K562 (cell line): ENCODE results near the gene LBR. TPM values are rescaled to one million over a fixed set of nuclear protein-coding genes. Genes with fewer than 3 reads are reported as not detected.

ENCODE experiments used
- BHLHE40 ChIP-seq: IDR thresholded peaks from 2 replicates; pipeline ENCODE4 v1.6.1; 2011; ENCODE audit warnings: low read length, improper control_type of control experiment
- CREM ChIP-seq: IDR thresholded peaks from 2 replicates; pipeline ENCODE4 v1.6.1; 2014; ENCODE audit warnings: antibody characterized with exemption, low read depth
- DDX20 ChIP-seq: fragments of 450-650 bp; IDR thresholded peaks from 2 replicates; pipeline ENCODE4 v1.6.1; 2016; ENCODE audit warnings: missing genetic modification characterization, low read depth, mild to moderate bottlenecking, missing compliant biosample characterization, moderate library complexity
- ELF1 ChIP-seq: fragments of 200-800 bp; sonication (Bioruptor generic); IDR thresholded peaks from 2 replicates; pipeline ENCODE4 v1.6.1; 2016; ENCODE audit warnings: missing genetic modification characterization, missing compliant biosample characterization
- FIP1L1 ChIP-seq: fragments of 200-400 bp; formaldehyde crosslinking; IDR thresholded peaks from 2 replicates; pipeline ENCODE4 v1.6.1; 2018; ENCODE audit warnings: mild to moderate bottlenecking, low read depth, low read length; ENCODE audit not compliant: poor library complexity, severe bottlenecking
- KAT8 ChIP-seq: fragments of 450-650 bp; IDR thresholded peaks from 2 replicates; pipeline ENCODE4 v1.6.1; 2016; ENCODE audit warnings: low read depth, mild to moderate bottlenecking
- NBN ChIP-seq: fragments of 450-650 bp; IDR thresholded peaks from 2 replicates; pipeline ENCODE4 v1.6.1; 2016; ENCODE audit warnings: low read depth, mild to moderate bottlenecking
- NR0B1 ChIP-seq: fragments of 450-650 bp; IDR thresholded peaks from one replicate; pipeline ENCODE4 v1.6.1; 2018; ENCODE audit warnings: mild to moderate bottlenecking, moderate library complexity; ENCODE audit not compliant: partially characterized antibody
- PBX2 ChIP-seq, 2 experiments: IDR thresholded peaks in 1 of 2; conservative IDR thresholded peaks in 1 of 2; 2 replicates each; pipeline ENCODE4 v1.6.1; 2016; ENCODE audit warnings: low read depth in 2 of 2, mild to moderate bottlenecking in 1 of 2, missing compliant biosample characterization in 1 of 2, missing genetic modification characterization in 1 of 2, moderate library complexity in 1 of 2
- PCBP2 ChIP-seq: fragments of 200-400 bp; formaldehyde crosslinking; IDR thresholded peaks from 2 replicates; pipeline ENCODE4 v1.6.1; 2018; ENCODE audit warnings: low read length, low read depth, mild to moderate bottlenecking, moderate library complexity; ENCODE audit not compliant: poor library complexity, severe bottlenecking
- POU5F1 ChIP-seq: fragments of 150-350 bp; IDR thresholded peaks from 2 replicates; pipeline ENCODE4 v1.6.1; 2014; ENCODE audit warnings: borderline replicate concordance, low read length, low read depth, mild to moderate bottlenecking; ENCODE audit not compliant: partially characterized antibody
- RBM15 ChIP-seq: fragments of 200-400 bp; formaldehyde crosslinking; IDR thresholded peaks from 2 replicates; pipeline ENCODE4 v1.6.1; 2018; ENCODE audit warnings: mild to moderate bottlenecking, low read length, moderate library complexity; ENCODE audit not compliant: insufficient read depth
- RBM22 ChIP-seq: fragments of 200-400 bp; formaldehyde crosslinking; IDR thresholded peaks from 2 replicates; pipeline ENCODE4 v1.6.1; 2018; ENCODE audit warnings: low read length, low read depth; ENCODE audit not compliant: poor library complexity, severe bottlenecking
- RCOR1 ChIP-seq, 2 experiments: IDR thresholded peaks; 2 replicates each; pipeline ENCODE4 v1.6.1; 2012; ENCODE audit warnings: low read depth in 2 of 2, low read length in 2 of 2, borderline replicate concordance in 1 of 2, improper control_type of control experiment in 1 of 2
- SNAPC5 ChIP-seq: fragments of 250-450 bp; sonication (Bioruptor Pico); IDR thresholded peaks from 2 replicates; pipeline ENCODE4 v1.8.0; 2021; ENCODE audit warnings: moderate library complexity, mild to moderate bottlenecking, inconsistent platforms
- TCF15 ChIP-seq: fragments of 250-450 bp; sonication (Bioruptor Pico); IDR thresholded peaks from 2 replicates; pipeline ENCODE4 v1.8.0; 2022; ENCODE audit warnings: moderate library complexity, mild to moderate bottlenecking, inconsistent platforms
- ZFX ChIP-seq: sonication (generic); formaldehyde crosslinking; IDR thresholded peaks from 2 replicates; pipeline ENCODE4 v1.8.0; 2022; ENCODE audit warnings: mild to moderate bottlenecking, missing genetic modification reagents, moderate library complexity
- ZNF274 ChIP-seq: IDR thresholded peaks from 2 replicates; pipeline ENCODE4 v1.6.1; 2011; ENCODE audit warnings: low read depth, mild to moderate bottlenecking, low read length, moderate library complexity, borderline replicate concordance
- ZNF354B ChIP-seq: fragments of 250-450 bp; sonication (Bioruptor Pico); IDR thresholded peaks from 2 replicates; pipeline ENCODE4 v1.4.0; 2020
- ZNF655 ChIP-seq: fragments of 250-450 bp; sonication (Bioruptor Pico); IDR thresholded peaks from 2 replicates; pipeline ENCODE4 v1.5.0; 2021
- polyA plus RNA-seq, 8 experiments: library from polyadenylated mRNA; depleted of rRNA in 4 of 8; stranded (reverse) in 5 of 8; unstranded in 3 of 8; fragments of >200 nt; fragmentation: Nextera tagmentation in 2 of 8; fragmentation: Illumina TruSeq in 1 of 8; extraction: Ambion mirVana in 2 of 8; extraction: Trizol in 1 of 8; gene quantifications; 2 replicates each; pipeline versions ENCODE4 v1.2.1 to v1.2.3, GENCODE V29; 2011 to 2014; ENCODE audit warnings: inconsistent platforms in 1 of 8, missing spikeins in 1 of 8
- total RNA-seq, 7 experiments: library from RNA; depleted of rRNA in 6 of 7; stranded (reverse); fragments of >200 nt in 6 of 7; fragmentation: Illumina TruSeq in 2 of 7; extraction: Trizol in 2 of 7; gene quantifications; 2 replicates each; pipeline versions ENCODE4 v1.2.1 to v1.2.3, GENCODE V29; 2011 to 2021; ENCODE audit warnings: low replicate concordance in 1 of 7

Gene LBR
- total and polyA plus RNA-seq, 9 of the 15 experiments (the other 6 are each of a cell fraction or from before 2014, with no cell fraction given): 102 to 229 (median 197) TPM

GRCh38 chr1:225474986-225475820 lies 47.4 kb upstream of the LBR start (continued):
- TF ChIP-seq NR0B1: no peak
- peak; percentile 93 for TF ChIP-seq FIP1L1
- TF ChIP-seq ZNF655 (CRISPR knock-in tag): no peak
- TF ChIP-seq PCBP2: no peak
- TF ChIP-seq ELF1: no peak
- no peak for TF ChIP-seq NBN
- no peak for TF ChIP-seq KAT8
- peak in 1 of 2 experiments; percentile 62; a peak in 1 of 4 replicates for TF ChIP-seq RCOR1 (IDR thresholded peaks at IDR 0.05; ENCODE audit: borderline replicate concordance in 1 of 2, low read depth in 2 of 2, low read length in 2 of 2)
- TF ChIP-seq BHLHE40: peak; percentile 62; the same call in 1 of the 2 replicates
- no peak for TF ChIP-seq RBM22
- TF ChIP-seq POU5F1: no peak
- TF ChIP-seq ZNF274: peak; percentile 56; the same call in 1 of the 2 replicates
- peak; percentile 27; the same call in 1 of the 2 replicates for TF ChIP-seq ZFX (CRISPR knock-in tag)
- TF ChIP-seq PBX2 (CRISPR knock-in tag; IDR thresholded peaks at IDR 0.05; ENCODE audit: low read depth): no peak
- no peak for TF ChIP-seq PBX2 (tag; conservative IDR thresholded peaks at IDR 0.05; ENCODE audit: low read depth)
- no peak for TF ChIP-seq ZNF354B (CRISPR knock-in tag)
- no peak for TF ChIP-seq DDX20 (tag)
- no peak for TF ChIP-seq TCF15 (CRISPR knock-in tag)
- TF ChIP-seq SNAPC5: no peak
- TF ChIP-seq CREM: peak; percentile 57
- no peak for TF ChIP-seq RBM15
